IMR-90 (cell line): ENCODE data around the gene RAC2. TPM values are rescaled to one million over a fixed set of nuclear protein-coding genes. Genes with fewer than 3 reads are reported as not detected.

Experiments used
- ATAC-seq: fragments of 200-7000 bp; cut with Tn5 transposase; 2 replicates; pipeline ENCODE4 v1.9.1; 2020; ENCODE audit warnings: low read depth, mild to moderate bottlenecking, moderate library complexity
- BruUV-seq: library from RNA; stranded (reverse); fragments of 400-500 nt; replicated peaks from 2 replicates; lab custom pipeline; 2021; lab: Mats Ljungman, UMichigan
- CTCF ChIA-PET: fragments of 300-600 bp; formaldehyde crosslinking; extraction: SDS; loops from one replicate; lab custom pipeline; 2021; ENCODE audit warnings: antibody characterized with exemption; lab: Yijun Ruan, JAX
- POLR2A ChIA-PET: fragments of 300-600 bp; sonication (Branson Sonifier 250); formaldehyde crosslinking; loops from one replicate; lab custom pipeline; 2022; ENCODE audit warnings: antibody characterized with exemption; ENCODE audit not compliant: unreplicated experiment; lab: Charles Lee
- DNase-seq: peaks from one replicate; pipeline ENCODE4 v3.0.0; 2013
- H2AFZ ChIP-seq: replicated peaks from 2 replicates; pipeline ENCODE3; 2013; ENCODE audit warnings: low read length, mild to moderate bottlenecking; ENCODE audit not compliant: poor library complexity
- H2AK5ac ChIP-seq: 2 replicates; pipeline ENCODE4 v1.6.1; 2013; ENCODE audit warnings: low read depth, low read length, inconsistent platforms
- H2AK9ac ChIP-seq: replicated peaks from 2 replicates; pipeline ENCODE3; 2013; ENCODE audit warnings: mild to moderate bottlenecking, low read depth, low read length, moderate library complexity; ENCODE audit not compliant: poor library complexity
- H2BK120ac ChIP-seq: 2 replicates; pipeline ENCODE4 v1.6.1; 2013; ENCODE audit warnings: low read depth, low read length, inconsistent platforms
- H2BK15ac ChIP-seq: 3 replicates; pipeline ENCODE4 v1.6.1; 2013; ENCODE audit warnings: low read depth, low read length, inconsistent platforms
- H2BK20ac ChIP-seq: 2 replicates; pipeline ENCODE4 v1.6.1; 2013; ENCODE audit warnings: low read depth, mild to moderate bottlenecking, inconsistent platforms, low read length, moderate library complexity
- H2BK5ac ChIP-seq: 2 replicates; pipeline ENCODE4 v1.6.1; 2013; ENCODE audit warnings: mild to moderate bottlenecking, low read depth, low read length, inconsistent platforms; ENCODE audit not compliant: poor library complexity, severe bottlenecking
- H3K14ac ChIP-seq: replicated peaks from 2 replicates; pipeline ENCODE4 v1.6.1; 2013; ENCODE audit warnings: low read depth, low read length, inconsistent platforms
- H3K18ac ChIP-seq: 2 replicates; pipeline ENCODE4 v1.6.1; 2013; ENCODE audit warnings: low read depth, low read length, control low read depth
- H3K23ac ChIP-seq: 2 replicates; pipeline ENCODE4 v1.6.1; 2013; ENCODE audit warnings: low read depth, low read length, inconsistent platforms
- H3K27ac ChIP-seq: 2 replicates; pipeline ENCODE4 v1.5.1; 2013; ENCODE audit warnings: mild to moderate bottlenecking, control low read depth, low read length; ENCODE audit not compliant: insufficient read depth
- H3K27me3 ChIP-seq: 2 replicates; pipeline ENCODE4 v1.6.1; 2013; ENCODE audit warnings: low read length; ENCODE audit not compliant: control insufficient read depth, insufficient read depth
- H3K36me3 ChIP-seq: 2 replicates; pipeline ENCODE4 v1.6.1; 2013; ENCODE audit warnings: low read length, mixed read lengths; ENCODE audit not compliant: control insufficient read depth, insufficient read depth
- H3K4ac ChIP-seq: 2 replicates; pipeline ENCODE4 v1.6.1; 2013; ENCODE audit warnings: low read depth, low read length, inconsistent platforms
- H3K4me1 ChIP-seq: 2 replicates; pipeline ENCODE4 v1.6.1; 2013; ENCODE audit warnings: low read length, mixed read lengths; ENCODE audit not compliant: control insufficient read depth, insufficient read depth
- H3K4me2 ChIP-seq: 2 replicates; pipeline ENCODE4 v1.6.1; 2013; ENCODE audit warnings: low read depth, mild to moderate bottlenecking, control low read depth, low read length, moderate library complexity
- H3K4me3 ChIP-seq: 2 replicates; pipeline ENCODE4 v1.5.1; 2013; ENCODE audit warnings: low read depth, mild to moderate bottlenecking, control low read depth, low read length, moderate library complexity; ENCODE audit not compliant: insufficient read depth
- H3K56ac ChIP-seq: 2 replicates; pipeline ENCODE4 v1.6.1; 2013; ENCODE audit warnings: low read length, inconsistent platforms; ENCODE audit not compliant: insufficient read depth; ENCODE audit errors: extremely low read depth
- H3K79me1 ChIP-seq, 2 experiments: 2 replicates each; pipeline ENCODE4 v1.6.1; 2013; ENCODE audit warnings: low read length in 2 of 2, inconsistent platforms in 1 of 2, low read depth in 1 of 2
- H3K9ac ChIP-seq: 2 replicates; pipeline ENCODE4 v1.6.1; 2013; ENCODE audit warnings: low read depth, low read length, control low read depth
- H3K9me1 ChIP-seq: 2 replicates; pipeline ENCODE4 v1.6.1; 2013; ENCODE audit warnings: low read length, inconsistent platforms; ENCODE audit not compliant: insufficient read depth
- H3K9me3 ChIP-seq: 2 replicates; pipeline ENCODE4 v1.6.1; 2013; ENCODE audit warnings: low read length; ENCODE audit not compliant: control insufficient read depth, insufficient read depth
- H4K20me1 ChIP-seq: 2 replicates; pipeline ENCODE4 v1.6.1; 2013; ENCODE audit warnings: low read length, inconsistent platforms; ENCODE audit not compliant: insufficient read depth
- H4K5ac ChIP-seq: 2 replicates; pipeline ENCODE4 v1.6.1; 2013; ENCODE audit warnings: mild to moderate bottlenecking, low read depth, low read length, control low read depth
- H4K8ac ChIP-seq, 2 experiments: 2 replicates each; pipeline ENCODE4 v1.6.1; 2013; ENCODE audit warnings: low read depth in 2 of 2, low read length in 2 of 2, control low read depth in 1 of 2, inconsistent platforms in 1 of 2
- H4K91ac ChIP-seq: 2 replicates; pipeline ENCODE4 v1.6.1; 2013; ENCODE audit warnings: low read depth, low read length, inconsistent platforms; ENCODE audit not compliant: insufficient read depth
- CHD1 ChIP-seq: IDR thresholded peaks from 2 replicates; pipeline ENCODE4 v1.6.1; 2012; ENCODE audit warnings: low read depth, low read length, improper control_type of control experiment
- CTCF ChIP-seq: conservative IDR thresholded peaks from 2 replicates; pipeline ENCODE4 v1.5.1; 2012; ENCODE audit warnings: mild to moderate bottlenecking, low read depth, low read length, improper control_type of control experiment
- ELK1 ChIP-seq: fragments of 150-350 bp; IDR thresholded peaks from 2 replicates; pipeline ENCODE4 v1.6.1; 2016; ENCODE audit warnings: low read depth, mild to moderate bottlenecking, low read length, moderate library complexity, borderline replicate concordance
- FOS ChIP-seq: fragments of 150-350 bp; IDR thresholded peaks from 2 replicates; pipeline ENCODE4 v1.6.1; 2016; ENCODE audit warnings: low read depth, low read length
- MAFK ChIP-seq: IDR thresholded peaks from 2 replicates; pipeline ENCODE4 v1.6.1; 2012; ENCODE audit warnings: low read depth, low read length, improper control_type of control experiment
- MAZ ChIP-seq: IDR thresholded peaks from 2 replicates; pipeline ENCODE4 v1.6.1; 2012; ENCODE audit warnings: low read depth, mild to moderate bottlenecking, low read length, improper control_type of control experiment, moderate library complexity, borderline replicate concordance
- MXI1 ChIP-seq: IDR thresholded peaks from 2 replicates; pipeline ENCODE4 v1.6.1; 2012; ENCODE audit warnings: low read depth, mild to moderate bottlenecking, low read length, moderate library complexity, borderline replicate concordance
- POLR2A ChIP-seq: IDR thresholded peaks from 2 replicates; pipeline ENCODE4 v1.6.1; 2012; ENCODE audit warnings: mild to moderate bottlenecking, low read depth, low read length
- RAD21 ChIP-seq: IDR thresholded peaks from 2 replicates; pipeline ENCODE4 v1.6.1; 2012; ENCODE audit warnings: low read length, improper control_type of control experiment
- RCOR1 ChIP-seq: IDR thresholded peaks from 2 replicates; pipeline ENCODE4 v1.6.1; 2012; ENCODE audit warnings: mild to moderate bottlenecking, low read length, improper control_type of control experiment; ENCODE audit not compliant: insufficient replicate concordance
- RFX5 ChIP-seq: IDR thresholded peaks from 2 replicates; pipeline ENCODE4 v1.8.0; 2012; ENCODE audit warnings: low read depth, mild to moderate bottlenecking, low read length, moderate library complexity
- SMC3 ChIP-seq: fragments of 150-350 bp; IDR thresholded peaks from 2 replicates; pipeline ENCODE4 v1.6.1; 2016; ENCODE audit warnings: low read depth, mild to moderate bottlenecking, antibody characterized with exemption, low read length, moderate library complexity
- USF2 ChIP-seq: fragments of 150-350 bp; IDR thresholded peaks from 2 replicates; pipeline ENCODE4 v1.6.1; 2017; ENCODE audit warnings: mild to moderate bottlenecking, antibody characterized with exemption, low read length, low read depth
- WGBS, 2 experiments: methylation state at CpG; one replicate each; pipeline versions ENCODE4 v1.1.5 to v1.1.7; 2013; ENCODE audit warnings: missing lambda C conversion rate in 2 of 2; ENCODE audit not compliant: insufficient read length in 1 of 2; ENCODE audit errors: extremely low coverage in 2 of 2; 5-methylcytosine and 5-hydroxymethylcytosine counted together
- dilution Hi-C: fragments of 300-500 bp; cut with HindIII; formaldehyde crosslinking; loops from one replicate; pipeline ENCODE4 v1.14.3; 2018; ENCODE audit warnings: low sequenced_read_pairs; ENCODE audit not compliant: unreplicated experiment
- in situ Hi-C: fragments of 300-500 bp; cut with MboI; formaldehyde crosslinking; loops from 3 replicates; pipeline ENCODE4 v1.14.3; 2019; ENCODE audit warnings: low sequenced_read_pairs, inconsistent platforms, mixed read lengths
- intact Hi-C: fragments of 100-400 bp; cut with micrococcal nuclease; formaldehyde crosslinking; loops from 2 replicates; pipeline ENCODE4 v1.10.0; 2022
- polyA plus RNA-seq, 3 experiments: library from polyadenylated mRNA; depleted of rRNA; stranded (reverse); fragments of >200 nt; gene quantifications; 2 replicates each; pipeline ENCODE4 v1.2.3, GENCODE V29; 2012; ENCODE audit warnings: low replicate concordance in 1 of 3
- total RNA-seq: library from RNA; depleted of rRNA; stranded (reverse); fragments of >200 nt; gene quantifications from 2 replicates; pipeline ENCODE4 v1.2.3, GENCODE V29; 2012

RAC2 gene
- total and polyA plus RNA-seq, 2 of the 4 experiments (the other 2 are of a cell fraction), result 10.0 to 72.3 TPM

- no peak overlapping the region for H4K91ac ChIP-seq
- no peak overlapping the region for H3K4me3 ChIP-seq
- intact Hi-C loops (no loop called here), in situ Hi-C loops (no loop called here), dilution Hi-C loops (no loop called here)
- no peaks in the 10 kb centered on the region for H4K20me1 ChIP-seq
- POLR2A ChIA-PET, result no interaction called here
- no peaks in the 10 kb centered on the region for H3K79me1 ChIP-seq
- no peak overlapping the region for H3K56ac ChIP-seq
- H3K4me2 ChIP-seq, result no peak overlapping the region
- no peak overlapping the region for H2BK5ac ChIP-seq
- H3K23ac ChIP-seq, result no peak overlapping the region
- ATAC-seq (no peak), DNase-seq (no peak)
- CTCF ChIA-PET, result interaction anchor here (1.1 kb wide), 1 partner anchor 10 kb away, joined by 3 read pairs; no protein-coding TSS in a partner anchor
- no peaks in the 10 kb centered on the region for H3K36me3 ChIP-seq
- no peak overlapping the region for H3K27ac ChIP-seq
- H3K4ac ChIP-seq, result no peak overlapping the region
- H3K9ac ChIP-seq, result no peak overlapping the region
- no peak overlapping the region for H3K18ac ChIP-seq
- WGBS, 2 experiments, result 100% methylated on average over 1 of the region's 6 CpGs; no CpG with 5 or more reads in 1 of the 2 experiments
- H2BK15ac ChIP-seq, result no peak overlapping the region
- peaks cover 6% of the 10 kb centered on the region for H3K9me3 ChIP-seq
- H2AFZ ChIP-seq, result no peak overlapping the region
- H3K14ac ChIP-seq, result no peak overlapping the region
- no peaks in the 10 kb centered on the region for H3K9me1 ChIP-seq
- peaks cover 35% of the 10 kb centered on the region for H3K27me3 ChIP-seq
- no peak overlapping the region for H4K5ac ChIP-seq
- H2BK20ac ChIP-seq, result no peak overlapping the region
- no peak overlapping the region for H4K8ac ChIP-seq
- no TSS peak for BruUV-seq
- no peak overlapping the region for H2AK5ac ChIP-seq
- no peak for TF ChIP-seq CHD1
- no peak for TF ChIP-seq MXI1
- TF ChIP-seq USF2, result no peak
- no peak for TF ChIP-seq MAFK
- no peak for TF ChIP-seq RFX5
- TF ChIP-seq RAD21, result no peak
- no peak for TF ChIP-seq CTCF
- TF ChIP-seq RCOR1, result no peak
- no peak for TF ChIP-seq POLR2A
- TF ChIP-seq SMC3, result no peak
- no peak for TF ChIP-seq FOS
- no peak for TF ChIP-seq ELK1
- TF ChIP-seq MAZ, result no peak
- H3K4me1 ChIP-seq, result no peaks in the 10 kb centered on the region
- no peak overlapping the region for H2AK9ac ChIP-seq
- no peak overlapping the region for H2BK120ac ChIP-seq
These were observed 24.5 kb downstream of the RAC2 start for GRCh38 chr22:37219533-37219932.
